ENCODE results near the gene NUAK1. TPM values are rescaled to one million over a fixed set of nuclear protein-coding genes. Genes with fewer than 3 reads are reported as not detected.
A peak's percentile ranks its signal among the peaks of the same experiment; 100 is the strongest.

NUAK1 gene
- total RNA-seq, 1 experiment from 2014 or later = 1.3 TPM

DNA sequence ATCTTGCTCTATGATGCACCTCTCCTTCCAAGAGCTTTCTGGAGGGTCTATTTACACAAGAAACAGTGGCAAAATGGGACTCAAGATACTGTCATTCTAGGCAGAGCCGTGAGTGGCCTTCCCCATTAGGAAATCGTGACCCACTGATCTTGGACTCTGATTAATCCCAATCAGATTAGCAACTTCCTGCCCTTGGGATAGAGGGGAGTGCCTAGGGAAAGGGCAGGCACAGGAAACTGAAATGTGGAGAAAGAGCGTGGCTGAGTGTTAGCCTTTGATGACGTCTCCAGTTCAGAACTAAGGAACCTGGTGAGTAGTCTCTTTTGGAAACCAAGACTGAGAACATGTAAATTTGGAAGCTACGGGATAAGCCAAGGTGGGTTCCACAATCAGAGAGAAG, 76.1 kb downstream of the NUAK1 start:
- BruUV-seq (replicated peaks) = no TSS peak
- no peak for DNase-seq (ENCODE audit: low spot score)
- Histone ChIP-seq H3K9me3 (ENCODE audit: low read depth, low read length, poor library complexity, severe bottlenecking) (no peaks in the 10 kb centered on the region), H3K27ac (ENCODE audit: low read depth, low read length, poor library complexity, severe bottlenecking) (no peak overlapping the region), H3K4me3 (ENCODE audit: low read depth, low read length, poor library complexity, severe bottlenecking) (no peak overlapping the region), H3K27me3 (replicated peaks; ENCODE audit: insufficient read depth, low read depth, low read length, poor library complexity) (no peaks in the 10 kb centered on the region), H3K4me1 (ENCODE audit: insufficient read depth, low read length, poor library complexity, severe bottlenecking) (no peaks in the 10 kb centered on the region), H3K36me3 (ENCODE audit: insufficient read depth, low read length, poor library complexity, severe bottlenecking) (no peaks in the 10 kb centered on the region)
- CTCF ChIA-PET = no interaction called here
- POLR2A ChIA-PET (ENCODE audit: low non-redundant PET) = no interaction called here
- TF ChIP-seq, protein P1, sequence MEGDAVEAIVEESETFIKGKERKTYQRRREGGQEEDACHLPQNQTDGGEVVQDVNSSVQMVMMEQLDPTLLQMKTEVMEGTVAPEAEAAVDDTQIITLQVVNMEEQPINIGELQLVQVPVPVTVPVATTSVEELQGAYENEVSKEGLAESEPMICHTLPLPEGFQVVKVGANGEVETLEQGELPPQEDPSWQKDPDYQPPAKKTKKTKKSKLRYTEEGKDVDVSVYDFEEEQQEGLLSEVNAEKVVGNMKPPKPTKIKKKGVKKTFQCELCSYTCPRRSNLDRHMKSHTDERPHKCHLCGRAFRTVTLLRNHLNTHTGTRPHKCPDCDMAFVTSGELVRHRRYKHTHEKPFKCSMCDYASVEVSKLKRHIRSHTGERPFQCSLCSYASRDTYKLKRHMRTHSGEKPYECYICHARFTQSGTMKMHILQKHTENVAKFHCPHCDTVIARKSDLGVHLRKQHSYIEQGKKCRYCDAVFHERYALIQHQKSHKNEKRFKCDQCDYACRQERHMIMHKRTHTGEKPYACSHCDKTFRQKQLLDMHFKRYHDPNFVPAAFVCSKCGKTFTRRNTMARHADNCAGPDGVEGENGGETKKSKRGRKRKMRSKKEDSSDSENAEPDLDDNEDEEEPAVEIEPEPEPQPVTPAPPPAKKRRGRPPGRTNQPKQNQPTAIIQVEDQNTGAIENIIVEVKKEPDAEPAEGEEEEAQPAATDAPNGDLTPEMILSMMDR (conservative IDR thresholded peaks at IDR 0.05; ENCODE audit: low read depth, low read length) = no peak
- intact Hi-C loops (cut with micrococcal nuclease; ENCODE audit: unreplicated experiment) = no loop called here

DNA sequence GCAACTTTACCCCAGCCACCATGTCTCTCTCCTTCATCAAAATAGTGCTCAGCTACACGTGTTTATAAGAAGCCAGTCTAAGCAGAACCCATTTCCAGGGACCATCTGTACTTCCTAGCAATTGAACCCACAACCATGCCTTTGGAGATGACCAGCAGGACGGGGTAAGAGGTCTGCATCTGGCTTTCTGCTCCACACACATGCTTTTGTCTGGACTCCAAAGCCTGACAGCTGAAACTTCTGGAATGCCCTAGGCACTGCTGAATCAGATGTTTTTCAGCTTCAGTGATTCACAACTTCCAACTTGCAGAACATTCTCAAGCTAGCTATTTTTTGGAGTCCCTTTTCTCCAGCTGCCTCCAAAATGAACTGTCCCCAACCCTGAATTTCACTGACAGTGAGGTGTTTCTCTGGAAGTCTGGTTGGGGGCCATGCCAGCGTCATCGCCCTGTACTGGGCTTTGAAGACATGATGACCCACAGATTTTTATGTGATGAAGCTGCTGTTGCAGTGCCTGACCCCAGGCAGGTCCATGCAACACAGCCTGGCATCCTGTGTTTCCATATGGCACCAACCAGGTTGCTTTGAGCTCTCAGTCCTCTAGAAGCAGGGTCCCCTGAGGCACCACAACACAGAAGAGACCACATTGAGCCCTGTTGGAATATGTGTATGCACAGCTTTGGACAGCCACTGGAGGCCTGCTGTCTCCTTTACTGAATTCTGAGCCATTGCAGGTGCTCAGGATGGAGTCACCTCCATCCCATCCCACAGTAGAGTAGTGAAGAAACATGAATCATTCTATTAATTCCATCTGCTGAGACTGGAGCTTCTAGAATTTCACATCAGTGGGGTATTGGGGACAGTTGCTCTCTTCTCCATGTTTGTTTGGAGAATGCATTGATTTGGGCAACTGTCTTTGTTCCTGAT, 80.2 kb downstream of the NUAK1 start:
- ChIA-PET CTCF (no interaction called here), POLR2A (ENCODE audit: low non-redundant PET) (no interaction called here)
- DNase-seq (ENCODE audit: low spot score) = no peak
- no peak overlapping the region for H3K4me3 ChIP-seq (ENCODE audit: low read depth, low read length, poor library complexity, severe bottlenecking)
- no peaks in the 10 kb centered on the region for H3K4me1 ChIP-seq (ENCODE audit: insufficient read depth, low read length, poor library complexity, severe bottlenecking)
- no peak for TF ChIP-seq EZH2 (IDR thresholded peaks at IDR 0.05; ENCODE audit: borderline replicate concordance, low read depth, low read length, poor library complexity, severe bottlenecking)
- TF ChIP-seq, protein P1 (conservative IDR thresholded peaks at IDR 0.05; ENCODE audit: low read depth, low read length) = no peak
- no TSS peak for BruUV-seq (replicated peaks)
- intact Hi-C loops (cut with micrococcal nuclease; ENCODE audit: unreplicated experiment) = no loop called here
- H3K27ac ChIP-seq (ENCODE audit: low read depth, low read length, poor library complexity, severe bottlenecking) = no peak overlapping the region
- H3K36me3 ChIP-seq (ENCODE audit: insufficient read depth, low read length, poor library complexity, severe bottlenecking) = no peaks in the 10 kb centered on the region
- H3K27me3 ChIP-seq (replicated peaks; ENCODE audit: insufficient read depth, low read depth, low read length, poor library complexity) = no peaks in the 10 kb centered on the region
- H3K9me3 ChIP-seq (ENCODE audit: low read depth, low read length, poor library complexity, severe bottlenecking) = peaks cover 4% of the 10 kb centered on the region

DNA sequence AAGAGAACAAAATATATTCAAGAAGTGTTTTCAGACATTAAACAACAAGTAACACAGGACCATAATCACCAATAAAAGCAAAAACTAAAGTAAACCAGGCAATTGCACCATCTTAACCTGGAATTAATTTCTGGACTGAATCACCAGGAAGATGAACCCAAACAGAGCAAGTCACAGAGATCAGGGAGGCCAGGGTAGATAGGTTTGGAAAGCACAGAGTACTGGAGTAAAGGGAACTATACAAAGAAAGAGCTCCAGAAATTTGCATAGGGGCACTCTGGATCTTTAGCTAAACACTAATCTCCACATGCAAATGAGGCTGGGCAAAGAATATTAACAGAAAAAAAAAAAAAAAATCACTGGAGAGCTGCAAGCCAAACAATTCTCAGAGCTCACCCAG, 84.7 kb downstream of the NUAK1 start:
- peak; percentile 9 for DNase-seq (ENCODE audit: low spot score)
- Histone ChIP-seq H3K9me3 (ENCODE audit: low read depth, low read length, poor library complexity, severe bottlenecking) (peaks cover 4% of the 10 kb centered on the region), H3K36me3 (ENCODE audit: insufficient read depth, low read length, poor library complexity, severe bottlenecking) (no peaks in the 10 kb centered on the region), H3K27ac (ENCODE audit: low read depth, low read length, poor library complexity, severe bottlenecking) (no peak overlapping the region), H3K4me1 (ENCODE audit: insufficient read depth, low read length, poor library complexity, severe bottlenecking) (no peaks in the 10 kb centered on the region), H3K4me3 (ENCODE audit: low read depth, low read length, poor library complexity, severe bottlenecking) (no peak overlapping the region), H3K27me3 (replicated peaks; ENCODE audit: insufficient read depth, low read depth, low read length, poor library complexity) (peaks cover 17% of the 10 kb centered on the region)
- no TSS peak for BruUV-seq (replicated peaks)
- CTCF ChIA-PET = no interaction called here
- no peak for TF ChIP-seq EZH2 (IDR thresholded peaks at IDR 0.05; ENCODE audit: borderline replicate concordance, low read depth, low read length, poor library complexity, severe bottlenecking)
- TF ChIP-seq, protein P1 (conservative IDR thresholded peaks at IDR 0.05; ENCODE audit: low read depth, low read length) = no peak
- POLR2A ChIA-PET (ENCODE audit: low non-redundant PET) = no interaction called here
- intact Hi-C loops (cut with micrococcal nuclease; ENCODE audit: unreplicated experiment) = no loop called here
